ENCODE measurements around the gene AGAP1. TPM values are rescaled to one million over a fixed set of nuclear protein-coding genes. Genes with fewer than 3 reads are reported as not detected.

AGAP1 gene
- total RNA-seq, 4 donors from 2014 or later = 33.7 to 55.2 (median 37.5) TPM

DNA sequence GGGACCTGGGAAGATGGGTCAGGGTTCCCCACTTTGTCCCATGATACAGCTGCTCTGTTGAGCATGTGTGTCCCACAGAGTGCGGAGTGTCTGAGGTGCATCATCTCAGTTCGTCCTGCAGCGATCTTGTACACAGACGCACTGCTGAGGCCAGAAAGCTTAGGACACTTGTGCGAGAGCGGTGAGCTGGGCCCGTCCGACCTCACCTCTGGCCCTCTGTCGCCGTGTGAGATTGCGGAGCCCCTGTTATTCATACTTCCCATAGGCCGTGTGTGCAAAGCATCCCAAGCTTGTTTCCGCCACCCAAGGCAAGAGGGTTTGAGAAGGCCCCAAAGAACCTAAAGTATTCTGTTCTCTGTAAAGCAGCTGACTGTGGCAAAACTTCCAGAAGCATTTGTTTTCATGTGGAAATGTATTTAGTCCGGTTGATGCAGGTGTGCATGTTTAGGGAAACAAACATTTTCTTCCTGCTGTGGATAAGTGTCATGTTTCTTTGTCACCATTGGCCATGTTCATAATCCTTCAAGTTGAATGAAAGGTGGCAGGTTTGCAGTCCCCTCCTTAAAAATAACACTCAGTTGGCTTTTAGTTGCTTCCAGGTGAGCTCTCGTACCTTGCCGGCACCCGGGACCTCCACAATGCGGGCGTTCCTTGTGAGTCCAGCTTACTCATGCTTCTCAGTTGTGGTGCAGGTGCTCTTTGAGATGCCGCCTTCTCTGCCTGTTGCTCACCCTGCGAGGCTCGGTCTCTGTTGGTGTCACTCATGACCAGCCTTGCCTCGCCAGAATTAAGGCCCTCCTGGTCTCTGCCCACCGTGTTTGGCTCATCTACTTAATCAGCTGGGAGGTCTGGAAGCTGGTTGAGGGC, 5.3 kb downstream of the AGAP1 start:
- Histone ChIP-seq H3K27me3 (no peaks in the 10 kb centered on the region), H3K9me3 (no peaks in the 10 kb centered on the region), H3K4me3 (no peak overlapping the region), H3K27ac (no peak overlapping the region), H3K4me1 (peaks cover 0 to 72% (median 16%) of the 10 kb centered on the region in 3 donors), H3K36me3 (no peaks in the 10 kb centered on the region)
- 87 to 94% methylated on average over 15 to 16 of the region's 24 CpGs for WGBS, 2 donors (ENCODE audit: low coverage in 1 of 2)
- TF ChIP-seq POLR2A (IDR thresholded peaks at IDR 0.05) = no peak
- ATAC-seq = no peak

DNA sequence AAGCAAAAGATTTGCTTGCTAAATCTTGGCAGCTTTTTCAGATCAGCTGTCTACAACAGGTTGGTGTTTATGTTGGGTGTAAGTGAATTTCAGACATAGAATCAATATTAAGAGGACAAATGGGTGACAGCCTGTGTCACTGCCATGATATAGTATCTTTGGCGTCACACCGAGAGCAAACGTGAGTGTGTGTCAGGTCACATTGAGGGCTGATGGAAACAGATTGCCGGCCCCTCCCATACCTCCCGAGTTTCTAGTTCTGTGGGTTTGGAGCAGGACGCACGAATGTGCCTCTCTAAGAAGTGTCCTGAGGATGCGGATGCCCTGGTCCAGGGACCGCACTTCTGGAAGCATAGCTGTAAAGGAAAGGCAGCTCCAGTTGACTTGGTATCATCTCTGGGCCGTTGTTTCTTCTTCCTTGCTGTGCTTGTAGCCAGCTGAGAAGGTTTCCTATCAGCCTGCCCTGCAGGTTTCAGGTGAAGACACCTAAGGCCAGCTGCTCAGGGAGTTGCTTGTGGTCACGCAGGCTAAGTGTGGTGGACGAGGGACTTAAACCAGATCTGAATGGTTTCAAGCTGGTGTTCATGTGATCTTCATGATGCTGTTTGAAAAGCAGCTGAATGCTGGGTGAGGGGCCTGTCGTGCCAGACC, 6.4 kb downstream of the AGAP1 start:
- 83% methylated on average over 11 of the region's 13 CpGs; no CpG with 5 or more reads in 1 of the 2 donors for WGBS, 2 donors (ENCODE audit: low coverage in 1 of 2)
- no peak for ATAC-seq
- H3K9me3 ChIP-seq = no peaks in the 10 kb centered on the region
- H3K27ac ChIP-seq = no peak overlapping the region
- H3K4me3 ChIP-seq = no peak overlapping the region
- peaks cover 0 to 76% (median 14%) of the 10 kb centered on the region in 3 donors for H3K4me1 ChIP-seq
- no peaks in the 10 kb centered on the region for H3K27me3 ChIP-seq
- TF ChIP-seq POLR2AphosphoS5 (IDR thresholded peaks at IDR 0.05) = no peak
- TF ChIP-seq, protein P1, sequence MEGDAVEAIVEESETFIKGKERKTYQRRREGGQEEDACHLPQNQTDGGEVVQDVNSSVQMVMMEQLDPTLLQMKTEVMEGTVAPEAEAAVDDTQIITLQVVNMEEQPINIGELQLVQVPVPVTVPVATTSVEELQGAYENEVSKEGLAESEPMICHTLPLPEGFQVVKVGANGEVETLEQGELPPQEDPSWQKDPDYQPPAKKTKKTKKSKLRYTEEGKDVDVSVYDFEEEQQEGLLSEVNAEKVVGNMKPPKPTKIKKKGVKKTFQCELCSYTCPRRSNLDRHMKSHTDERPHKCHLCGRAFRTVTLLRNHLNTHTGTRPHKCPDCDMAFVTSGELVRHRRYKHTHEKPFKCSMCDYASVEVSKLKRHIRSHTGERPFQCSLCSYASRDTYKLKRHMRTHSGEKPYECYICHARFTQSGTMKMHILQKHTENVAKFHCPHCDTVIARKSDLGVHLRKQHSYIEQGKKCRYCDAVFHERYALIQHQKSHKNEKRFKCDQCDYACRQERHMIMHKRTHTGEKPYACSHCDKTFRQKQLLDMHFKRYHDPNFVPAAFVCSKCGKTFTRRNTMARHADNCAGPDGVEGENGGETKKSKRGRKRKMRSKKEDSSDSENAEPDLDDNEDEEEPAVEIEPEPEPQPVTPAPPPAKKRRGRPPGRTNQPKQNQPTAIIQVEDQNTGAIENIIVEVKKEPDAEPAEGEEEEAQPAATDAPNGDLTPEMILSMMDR (IDR thresholded peaks at IDR 0.05) = no peak
- no peak for TF ChIP-seq EP300 (IDR thresholded peaks at IDR 0.05)
- TF ChIP-seq POLR2A (IDR thresholded peaks at IDR 0.05) = no peak
- H3K36me3 ChIP-seq = no peaks in the 10 kb centered on the region

DNA sequence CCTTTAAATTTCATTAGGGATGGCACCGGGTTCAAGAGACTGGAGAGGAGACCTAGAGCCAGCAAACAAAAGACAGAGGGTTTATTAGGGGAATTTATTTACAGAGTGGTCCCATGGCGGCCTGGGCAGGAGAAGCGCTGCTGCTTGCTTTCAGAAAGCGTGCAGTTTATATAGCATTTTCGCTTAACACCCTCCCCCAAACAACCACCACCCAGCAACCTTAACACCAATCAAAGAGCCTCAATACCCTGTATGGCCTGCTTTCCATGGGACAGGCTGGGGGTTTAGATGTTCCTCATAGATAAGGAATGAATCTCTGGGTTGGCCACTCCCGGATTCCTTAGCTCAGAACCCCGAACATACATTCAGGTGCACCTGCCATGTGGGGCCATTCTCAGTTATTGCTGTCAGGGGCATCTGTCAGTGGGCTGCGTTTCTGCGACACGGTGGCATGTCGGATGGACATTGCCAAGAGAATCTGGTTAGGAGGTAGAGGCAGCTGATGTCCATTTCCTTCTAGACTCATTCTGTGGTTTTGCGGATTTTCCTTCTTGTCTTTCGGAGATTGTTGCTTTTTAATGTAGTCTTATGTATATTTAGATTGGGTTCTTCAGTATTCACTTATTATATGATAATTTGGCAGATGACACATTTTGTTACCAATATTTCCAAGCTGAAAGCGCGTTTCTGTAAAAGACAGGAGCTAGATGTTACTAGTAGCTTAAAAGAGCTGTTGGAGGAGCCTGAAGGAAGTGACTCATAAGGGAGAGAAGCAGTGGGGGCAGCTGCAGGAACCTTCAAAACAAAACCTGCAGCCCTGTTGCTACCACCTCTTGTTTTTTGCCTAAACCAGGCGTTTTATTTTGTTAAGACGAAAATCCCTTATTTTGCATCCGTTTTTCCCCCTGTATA, 7.2 kb downstream of the AGAP1 start:
- ATAC-seq = no peak
- WGBS, 2 donors (ENCODE audit: low coverage in 1 of 2) = 65 to 76% methylated on average over 13 to 15 of the region's 18 CpGs
- peaks cover 0 to 73% (median 7%) of the 10 kb centered on the region in 3 donors for H3K4me1 ChIP-seq

DNA sequence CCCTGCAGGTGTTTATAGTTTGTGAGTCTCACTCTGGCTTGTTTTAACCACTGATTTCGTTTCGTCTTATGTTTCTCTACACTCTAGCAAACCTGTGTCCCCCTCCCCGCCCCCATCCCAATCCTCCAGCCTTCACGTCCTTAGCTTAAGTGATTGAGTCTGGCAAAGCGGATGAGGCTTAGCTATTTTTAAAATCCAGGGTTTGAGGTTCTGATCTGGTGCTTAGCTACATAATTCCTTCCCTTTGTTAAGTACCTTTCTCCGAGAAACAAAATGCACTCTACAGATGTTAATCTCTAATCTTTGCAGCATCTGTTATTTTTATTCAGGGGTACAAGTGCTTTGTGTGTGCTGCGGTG, 7.8 kb downstream of the AGAP1 start:
- H3K9me3 ChIP-seq = no peaks in the 10 kb centered on the region
- TF ChIP-seq, protein P1 (IDR thresholded peaks at IDR 0.05) = no peak
- TF ChIP-seq POLR2AphosphoS5 (IDR thresholded peaks at IDR 0.05) (no peak), POLR2A (IDR thresholded peaks at IDR 0.05) (no peak), EP300 (IDR thresholded peaks at IDR 0.05) (no peak)
- 58 to 63% methylated on average over 2 to 7 of the region's 7 CpGs for WGBS, 2 donors (ENCODE audit: low coverage in 1 of 2)
- H3K4me3 ChIP-seq = peak overlapping the region in 1 of 2 donors; percentile 9
- no peak for ATAC-seq
- H3K27me3 ChIP-seq = no peaks in the 10 kb centered on the region
- peaks cover 0 to 73% (median 2%) of the 10 kb centered on the region in 3 donors for H3K4me1 ChIP-seq
- no peak overlapping the region for H3K27ac ChIP-seq
- no peaks in the 10 kb centered on the region for H3K36me3 ChIP-seq

More for the DNA sequence above, 7.2 kb downstream of the AGAP1 start:
- Histone ChIP-seq H3K36me3 (no peaks in the 10 kb centered on the region), H3K9me3 (no peaks in the 10 kb centered on the region), H3K27ac (no peak overlapping the region), H3K4me3 (peak overlapping the region in 1 of 2 donors; percentile 9), H3K27me3 (no peaks in the 10 kb centered on the region)
- TF ChIP-seq POLR2AphosphoS5 (IDR thresholded peaks at IDR 0.05) (no peak), POLR2A (IDR thresholded peaks at IDR 0.05) (no peak), EP300 (IDR thresholded peaks at IDR 0.05) (no peak)
- TF ChIP-seq, protein P1 (IDR thresholded peaks at IDR 0.05) = no peak

DNA sequence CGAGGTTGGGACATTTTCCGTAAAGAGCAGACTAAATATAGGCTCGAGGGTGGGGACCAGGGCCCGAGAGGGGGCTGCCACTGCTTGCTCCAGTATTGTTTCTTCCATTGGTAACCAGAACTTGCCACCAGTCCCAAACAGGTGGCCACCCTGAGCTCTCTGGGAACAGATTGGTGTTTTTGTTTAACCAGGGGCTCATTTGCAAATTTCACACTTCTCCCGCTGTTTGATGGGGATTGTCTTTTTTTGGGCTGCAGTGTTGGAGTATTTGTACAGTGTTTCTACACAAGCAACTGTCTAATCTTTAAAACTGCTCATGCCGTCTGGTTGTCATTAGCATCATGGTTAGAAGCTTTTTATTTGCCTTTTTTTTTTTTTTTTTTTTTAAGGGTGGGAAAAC, 8.5 kb downstream of the AGAP1 start:
- Histone ChIP-seq H3K36me3 (no peaks in the 10 kb centered on the region), H3K27ac (no peak overlapping the region), H3K27me3 (no peaks in the 10 kb centered on the region), H3K9me3 (no peaks in the 10 kb centered on the region), H3K4me3 (no peak overlapping the region), H3K4me1 (peaks cover 0 to 71% (median 2%) of the 10 kb centered on the region in 3 donors)
- 61 to 88% methylated on average over 3 to 4 of the region's 6 CpGs for WGBS, 2 donors (ENCODE audit: low coverage in 1 of 2)
- no peak for ATAC-seq
- TF ChIP-seq EP300 (IDR thresholded peaks at IDR 0.05) = no peak
- TF ChIP-seq POLR2AphosphoS5 (IDR thresholded peaks at IDR 0.05) = no peak
- TF ChIP-seq POLR2A (IDR thresholded peaks at IDR 0.05) = no peak
- TF ChIP-seq, protein P1 (IDR thresholded peaks at IDR 0.05) = no peak
